Limb (tissue), 2 donors: ENCODE results near the gene HMSD.

Experiments used
- DNase-seq, 2 donors: peaks; one replicate each; pipeline ENCODE4 v3.0.0-alpha.2; 2016; ENCODE audit errors: extremely low spot score in 2 of 2

The HMSD gene

GRCh38 chr18:63956755-63957154 lies 7.7 kb downstream of the HMSD start:
- DNase-seq: no peak

- no peak for DNase-seq
Measured at GRCh38 chr18:63960891-63961290, 11.8 kb downstream of the HMSD start.

- DNase-seq: no peak
Measured at GRCh38 chr18:63961435-63961980, 12.4 kb downstream of the HMSD start.

GRCh38 chr18:63962137-63962536 lies 13.0 kb downstream of the HMSD start:
- DNase-seq: no peak

GRCh38 chr18:63963615-63964256 lies 14.6 kb downstream of the HMSD start:
- DNase-seq: peak in 1 of 2 donors; percentile 21

- DNase-seq: no peak
Measured at GRCh38 chr18:63964908-63965307, 15.8 kb downstream of the HMSD start.

GRCh38 chr18:63965716-63966330 lies 16.7 kb downstream of the HMSD start:
- DNase-seq: no peak

GRCh38 chr18:63969942-63970808 lies 21.1 kb downstream of the HMSD start, which contains the start of gene SERPINB8:
Gene SERPINB8 (plus strand): TSS chr18:63970081. CDS start chr18:63978309, 8,228 bp downstream.
- DNase-seq: peak; percentile 93

- DNase-seq: peak; percentile 37 to 70
Measured at GRCh38 chr18:63970809-63971205, 21.7 kb downstream of the HMSD start.

- no peak for DNase-seq
Measured at GRCh38 chr18:63971320-63972001, 22.4 kb downstream of the HMSD start.

GRCh38 chr18:63972002-63972376 lies 22.9 kb downstream of the HMSD start:
- DNase-seq: no peak

- DNase-seq: no peak
Measured at GRCh38 chr18:63974991-63975390, 25.9 kb downstream of the HMSD start.

GRCh38 chr18:63975628-63976027 lies 26.5 kb downstream of the HMSD start:
- no peak for DNase-seq

GRCh38 chr18:63977040-63977439 lies 27.9 kb downstream of the HMSD start:
- DNase-seq: no peak

GRCh38 chr18:63979409-63979920 lies 30.4 kb downstream of the HMSD start:
- peak; percentile 59 to 68 for DNase-seq

- no peak for DNase-seq
Measured at GRCh38 chr18:63980027-63980426, 30.9 kb downstream of the HMSD start.

- no peak for DNase-seq
Measured at GRCh38 chr18:63980896-63981460, 31.9 kb downstream of the HMSD start.

- DNase-seq: no peak
Measured at GRCh38 chr18:63981719-63982118, 32.6 kb downstream of the HMSD start.

- no peak for DNase-seq
Measured at GRCh38 chr18:63982361-63982760, 33.3 kb downstream of the HMSD start.

- DNase-seq: no peak
Measured at GRCh38 chr18:63986885-63987284, 37.8 kb downstream of the HMSD start.

GRCh38 chr18:63987743-63988142 lies 38.6 kb downstream of the HMSD start:
- no peak for DNase-seq
